CD4-positive, alpha-beta T cell treated with Interleukin-4 for 1 hour (primary cell): ENCODE data around the gene GULP1.

Experiments
- DNase-seq, 2 donors: peaks; one replicate each; pipeline ENCODE4 v3.0.0-alpha.2; 2020 to 2022

The GULP1 gene

DNA sequence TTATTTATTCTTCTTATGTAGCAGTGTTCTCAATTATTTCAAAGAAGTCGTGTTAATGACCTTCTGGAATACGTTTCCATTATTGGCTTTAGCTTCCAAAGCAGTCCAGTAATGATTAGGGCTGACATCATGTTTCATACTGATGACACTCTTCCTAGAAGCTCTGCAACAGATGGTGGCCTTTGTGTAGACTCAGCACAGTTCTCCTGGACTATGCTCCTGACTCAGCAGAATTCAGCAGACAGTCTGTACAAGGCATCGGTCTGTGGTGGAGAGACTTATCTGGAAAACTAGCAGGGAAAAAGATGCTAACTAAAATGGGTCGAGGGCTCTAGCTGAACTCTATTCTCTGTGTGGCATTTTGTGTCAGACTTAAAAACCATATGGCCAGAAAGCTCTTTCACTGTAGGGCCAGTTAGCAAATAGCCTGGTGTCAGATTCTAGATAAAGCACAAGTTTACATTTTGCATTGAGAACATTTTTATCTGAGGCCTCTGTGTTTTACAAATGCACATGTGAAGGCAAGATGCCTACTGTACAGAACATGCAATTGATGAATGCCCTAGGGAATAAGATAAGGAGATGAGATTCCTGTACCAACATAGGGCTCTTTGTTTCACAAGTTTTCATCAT lies 35.1 kb downstream of the GULP1 start:
- no peak for DNase-seq

DNA sequence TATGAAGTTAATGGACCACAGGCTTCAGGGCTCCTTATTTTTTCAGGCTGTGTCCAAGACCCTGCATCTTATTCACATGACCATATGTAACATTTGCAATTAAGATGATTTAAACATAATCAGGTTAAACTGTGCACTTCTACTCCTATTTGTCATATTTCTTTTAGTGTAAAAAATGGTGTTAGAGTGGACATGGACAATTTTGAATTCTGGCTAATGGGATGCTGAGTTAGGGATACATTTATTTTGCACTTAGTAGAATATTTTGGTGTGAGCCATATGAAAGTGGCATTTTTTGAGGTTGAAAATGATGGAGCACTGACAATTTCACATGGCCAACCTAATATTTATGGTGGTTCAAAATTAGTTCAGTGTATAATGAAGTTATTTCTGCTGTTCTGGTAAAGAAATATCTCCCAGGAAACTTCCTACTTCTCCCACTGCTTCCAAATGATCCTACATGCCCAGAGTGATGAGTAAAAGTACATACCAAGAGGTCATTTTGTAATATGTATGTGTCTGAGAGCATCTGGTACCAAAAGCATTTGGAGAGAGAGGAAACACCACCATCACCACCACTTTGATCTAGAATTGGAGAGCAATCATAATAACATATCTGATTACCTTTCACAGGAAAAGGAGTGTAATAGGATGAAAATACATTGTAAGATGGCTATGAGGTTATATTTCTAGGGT lies 36.0 kb downstream of the GULP1 start:
- DNase-seq = no peak

DNA sequence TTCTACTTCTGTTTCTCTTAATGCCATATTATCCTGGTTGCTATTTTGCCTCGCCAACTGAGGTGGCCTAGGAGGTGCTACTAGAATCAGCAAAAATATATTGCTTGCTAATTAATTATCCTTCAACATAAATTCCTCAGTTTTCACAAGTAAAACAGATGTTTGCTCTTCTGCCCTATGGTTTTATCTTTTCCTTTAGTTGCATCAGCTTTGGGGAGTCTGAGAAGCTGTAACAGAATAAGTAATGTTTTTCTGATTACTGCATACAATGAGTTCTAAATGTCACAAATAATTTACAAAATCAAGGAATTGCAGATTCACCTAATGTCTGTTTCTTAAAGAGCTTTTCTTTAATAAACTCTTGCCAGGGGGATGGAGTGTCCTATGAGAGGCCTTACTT lies 36.7 kb downstream of the GULP1 start:
- DNase-seq = no peak

DNA sequence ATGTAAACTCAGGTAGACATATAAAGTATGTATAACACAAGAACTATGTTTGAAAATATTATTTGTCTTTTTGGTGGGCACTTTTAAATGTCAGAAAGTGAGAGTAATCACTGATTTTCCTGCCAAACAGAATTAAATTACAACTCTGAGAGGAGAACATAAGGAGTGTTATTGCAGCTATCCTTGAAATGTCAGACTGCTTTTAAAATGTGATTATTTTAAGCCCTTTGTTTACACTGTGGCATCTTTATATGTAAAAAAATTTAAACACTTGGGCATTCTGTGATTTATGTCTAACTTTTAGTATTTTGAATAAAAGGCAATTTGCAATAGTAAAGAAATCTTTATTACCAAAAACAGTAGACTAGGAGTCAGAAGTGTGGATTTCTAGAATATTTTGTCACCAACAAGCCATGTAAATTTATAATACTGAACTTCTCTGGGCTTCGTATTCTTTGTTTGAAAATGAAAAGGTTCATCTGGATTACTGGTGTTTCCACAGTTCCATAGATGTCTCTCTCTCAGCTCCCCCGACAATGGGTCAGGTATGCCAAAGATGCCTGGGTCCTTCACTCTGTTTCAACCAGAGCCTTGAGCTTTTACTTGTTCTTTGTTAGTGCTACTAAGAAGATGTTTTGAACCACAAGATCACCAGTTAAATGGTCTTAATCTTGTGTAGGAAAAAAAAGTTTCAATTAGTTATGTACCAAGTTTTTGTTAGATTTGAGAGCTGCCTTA lies 38.8 kb downstream of the GULP1 start:
- DNase-seq = no peak

DNA sequence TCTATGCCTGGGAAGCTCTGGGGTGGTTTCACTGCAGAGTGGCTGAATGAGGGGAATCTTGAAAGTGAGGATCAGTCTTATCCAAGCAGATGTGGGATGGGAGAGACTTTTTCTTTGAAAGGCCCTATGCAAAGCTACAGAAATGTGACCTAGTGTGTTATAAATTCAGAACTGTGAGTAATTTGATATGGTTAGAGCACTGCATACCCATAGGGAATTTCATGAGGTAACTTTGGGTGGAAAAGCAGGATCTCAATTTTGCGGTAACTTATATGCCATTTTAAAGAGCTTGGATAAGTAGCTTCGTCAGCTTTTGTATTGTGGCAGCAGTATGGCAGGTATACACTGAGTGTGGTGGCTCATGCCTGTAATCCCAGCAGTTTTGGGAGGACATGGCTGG lies 40.9 kb downstream of the GULP1 start:
- DNase-seq = no peak

DNA sequence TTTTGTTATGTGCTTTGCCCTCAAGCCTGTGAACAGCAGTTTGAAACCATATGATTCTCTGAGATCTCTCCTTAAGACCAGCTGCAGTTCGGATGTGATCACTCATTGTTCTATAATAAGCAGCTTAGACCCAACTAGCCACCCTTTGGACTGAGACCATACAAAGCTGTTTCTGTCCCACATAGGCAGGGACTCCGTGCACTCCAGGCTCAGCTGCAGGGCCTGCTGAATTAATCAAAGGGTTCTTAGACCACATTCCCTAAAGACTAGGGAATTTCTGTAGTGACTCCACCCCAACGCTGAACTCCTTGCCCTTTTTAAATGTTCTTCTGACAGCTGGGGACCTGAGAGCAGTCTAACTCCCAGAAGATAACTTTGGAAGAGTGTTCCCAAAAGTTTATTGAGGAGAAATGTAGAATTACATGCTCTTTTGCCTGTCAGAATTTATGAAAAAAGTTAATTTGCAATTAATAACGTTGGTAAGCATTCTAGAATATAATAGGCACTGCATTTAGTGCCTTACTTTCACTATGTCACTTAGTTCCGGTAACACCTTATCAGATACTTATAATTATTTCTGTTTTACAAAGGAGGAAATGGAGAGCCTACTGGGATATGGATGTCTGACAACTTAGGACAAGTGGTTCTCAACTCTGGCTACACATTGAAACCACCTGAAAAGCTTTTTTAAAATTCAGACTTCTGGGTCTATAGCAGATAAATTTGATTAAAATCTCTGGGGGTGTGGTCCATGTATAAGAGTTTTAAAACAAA lies 42.3 kb downstream of the GULP1 start:
- DNase-seq = no peak

DNA sequence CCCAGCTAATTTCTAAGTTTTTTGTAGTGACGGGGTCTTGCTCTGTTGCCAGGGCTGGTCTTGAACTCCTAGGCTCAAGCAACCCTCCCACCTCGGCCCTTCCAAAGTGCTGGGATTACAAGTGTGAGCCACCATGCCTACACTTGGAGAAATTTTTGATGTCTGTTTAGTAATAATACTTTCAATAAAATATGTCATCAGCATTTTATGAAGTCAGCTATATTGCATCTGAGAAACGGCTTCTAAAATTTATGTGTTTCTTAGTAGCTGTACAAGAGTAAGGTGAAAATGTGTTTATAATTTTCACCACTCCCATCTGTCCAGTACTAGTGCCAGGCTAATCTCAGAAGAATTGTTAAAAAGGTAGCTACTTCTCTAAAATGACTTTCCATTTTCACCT lies 46.8 kb downstream of the GULP1 start:
- DNase-seq = no peak

DNA sequence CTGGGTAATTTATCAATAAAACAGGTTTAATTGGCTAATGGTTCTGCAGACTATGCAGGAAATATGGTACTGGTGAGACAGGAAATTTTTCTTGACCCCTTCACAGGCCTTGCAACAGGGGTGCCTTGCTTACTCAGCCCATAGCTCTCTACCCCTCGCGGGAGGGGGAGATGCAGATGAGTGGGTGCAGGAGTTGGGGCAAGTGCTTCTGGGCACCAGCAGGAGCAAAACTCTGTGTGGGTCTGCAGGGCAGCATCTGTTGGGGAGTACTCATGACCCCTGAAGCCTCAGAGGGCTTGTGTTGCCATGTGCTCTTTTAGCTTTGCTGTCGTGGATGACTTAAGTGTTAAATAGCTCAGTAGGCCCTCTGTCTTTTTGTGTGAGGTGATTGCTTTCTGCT lies 48.6 kb downstream of the GULP1 start:
- DNase-seq = no peak

DNA sequence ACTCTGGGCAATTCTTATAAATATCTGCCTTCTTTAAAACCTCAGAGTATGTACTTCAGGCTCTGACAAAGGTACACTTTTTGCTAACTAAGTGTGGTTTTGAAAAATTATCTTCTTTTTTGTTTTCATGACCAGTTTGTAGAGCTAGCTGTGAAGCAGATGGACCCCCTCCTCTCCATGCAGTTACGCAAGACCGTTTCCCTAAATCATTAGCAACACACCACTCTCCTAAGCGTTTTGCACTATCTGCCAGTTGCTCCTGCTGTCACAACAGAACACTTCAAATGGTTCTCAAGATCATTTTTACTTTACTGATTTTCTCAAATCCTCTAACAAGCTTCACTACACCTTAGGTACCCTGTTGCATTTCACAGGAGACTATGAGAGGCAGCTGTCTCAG lies 53.3 kb downstream of the GULP1 start:
- DNase-seq = no peak

DNA sequence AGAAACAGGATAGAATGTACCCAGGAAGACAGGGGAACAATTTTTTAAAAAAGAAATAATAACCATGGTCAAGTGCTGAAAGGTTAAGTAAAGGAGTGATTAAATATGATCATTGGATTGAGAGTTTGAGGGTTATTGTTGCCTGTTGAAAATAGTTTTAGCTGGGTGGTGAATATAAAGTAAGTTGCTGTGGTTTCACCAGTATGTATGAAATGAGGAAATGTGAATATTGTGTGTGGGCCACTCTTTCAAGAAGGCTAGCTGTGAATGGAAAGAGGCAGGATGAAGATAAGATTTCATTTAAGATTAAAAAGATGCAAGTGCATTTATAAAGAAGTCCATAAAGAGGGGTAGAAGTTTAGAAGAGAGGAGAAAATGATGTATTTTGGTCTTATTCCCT lies 53.8 kb downstream of the GULP1 start:
- no peak for DNase-seq

DNA sequence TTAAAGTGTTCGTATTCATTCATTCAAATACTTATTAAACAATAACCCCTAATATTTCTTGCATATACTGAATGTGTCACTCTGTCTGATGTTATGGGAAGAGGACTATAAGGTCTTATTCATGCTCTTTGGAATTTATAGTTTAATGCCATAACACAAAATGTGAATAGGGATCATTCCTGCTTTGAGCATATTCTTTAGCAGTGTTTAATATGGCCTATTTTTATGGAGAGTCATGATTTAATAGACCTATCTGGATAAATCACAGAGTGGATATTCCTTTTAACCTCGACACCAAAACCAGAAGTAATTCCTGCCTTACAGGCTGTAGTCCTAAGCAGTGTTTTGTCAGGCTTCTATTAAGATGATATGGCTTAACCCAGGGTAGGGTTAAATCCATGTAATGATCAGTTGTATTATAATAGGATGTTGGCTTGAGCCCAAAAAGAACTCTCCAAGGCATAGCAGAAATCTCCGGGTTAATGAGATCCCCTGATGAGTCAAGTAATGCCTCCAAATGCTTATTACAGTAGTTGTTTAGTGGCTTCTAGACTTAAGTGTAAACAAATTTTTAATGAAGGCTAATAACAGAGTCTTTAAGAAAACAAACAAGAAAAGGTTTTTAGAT lies 54.3 kb downstream of the GULP1 start:
- DNase-seq = no peak

DNA sequence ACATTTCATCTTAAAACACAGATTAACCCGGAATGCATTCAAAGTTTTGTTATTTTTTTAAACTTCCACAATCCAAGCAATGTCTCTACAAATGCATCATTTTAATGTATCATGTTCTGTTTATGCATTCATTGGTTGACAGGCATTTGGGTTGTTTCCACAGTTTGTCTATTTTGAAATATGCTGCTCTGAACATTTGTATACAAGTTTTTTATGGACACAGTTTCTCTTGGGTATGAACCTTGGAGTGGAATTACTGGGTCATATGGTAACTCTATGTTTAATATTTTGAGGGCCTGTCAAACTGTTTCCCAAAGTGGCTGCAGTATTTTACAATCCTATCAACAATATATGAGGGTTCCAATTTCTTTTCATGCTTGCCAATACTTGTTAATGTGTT lies 57.3 kb downstream of the GULP1 start:
- no peak for DNase-seq

DNA sequence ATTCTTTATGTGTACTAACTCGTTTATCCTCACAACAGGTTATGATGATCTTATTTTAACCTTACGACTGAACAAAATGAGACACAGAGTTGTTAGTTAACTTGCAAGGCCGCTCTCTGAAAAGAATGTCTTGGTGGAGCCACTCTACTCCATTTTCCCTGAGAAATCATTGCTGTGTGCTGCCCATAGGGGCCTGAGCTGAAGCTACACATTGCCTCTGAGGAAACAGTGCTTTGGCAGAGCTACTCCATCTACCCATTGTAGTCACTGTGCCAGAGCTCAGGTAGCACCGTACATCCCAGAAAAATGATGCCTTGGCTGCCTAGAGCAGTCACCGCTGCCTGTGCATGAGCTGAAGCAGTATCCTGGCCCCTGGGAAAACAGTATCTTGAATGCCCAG lies 61.6 kb downstream of the GULP1 start:
- DNase-seq = no peak

DNA sequence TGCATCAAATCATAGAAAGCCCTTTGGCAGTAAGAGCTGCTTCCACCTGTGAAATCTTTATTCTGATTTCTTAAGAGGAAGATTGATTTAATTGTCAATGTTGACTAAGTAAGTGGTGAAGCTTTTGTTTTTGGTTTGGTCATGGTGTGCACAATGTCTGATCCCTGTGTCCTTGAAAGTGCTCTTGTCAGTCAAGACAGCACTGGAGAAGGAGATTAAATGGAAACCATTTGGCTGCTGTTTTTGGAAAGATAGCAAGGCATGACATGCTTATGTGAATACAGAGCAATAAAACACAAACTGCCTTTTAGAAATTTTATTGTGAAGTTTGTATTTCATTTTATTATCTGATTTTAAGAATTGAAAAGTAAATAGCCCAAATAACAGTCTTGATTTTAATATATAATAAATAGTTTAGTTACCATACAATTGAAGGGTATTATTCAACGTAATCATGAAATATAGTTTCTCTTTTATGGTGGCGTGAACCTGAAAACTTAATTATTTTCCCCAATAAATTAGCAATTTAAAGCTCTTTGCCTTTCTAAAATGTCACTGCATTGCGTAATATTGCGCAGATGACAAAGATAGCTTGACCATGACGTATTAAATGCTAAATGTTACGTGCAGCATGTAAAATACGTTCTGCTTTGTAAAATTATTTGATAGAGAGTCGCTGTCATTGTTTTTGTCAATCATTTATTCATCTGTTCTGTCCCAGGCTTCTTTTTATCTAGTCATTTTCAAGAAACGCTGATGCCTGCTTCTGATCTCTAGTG lies 69.0 kb downstream of the GULP1 start:
- DNase-seq = no peak

DNA sequence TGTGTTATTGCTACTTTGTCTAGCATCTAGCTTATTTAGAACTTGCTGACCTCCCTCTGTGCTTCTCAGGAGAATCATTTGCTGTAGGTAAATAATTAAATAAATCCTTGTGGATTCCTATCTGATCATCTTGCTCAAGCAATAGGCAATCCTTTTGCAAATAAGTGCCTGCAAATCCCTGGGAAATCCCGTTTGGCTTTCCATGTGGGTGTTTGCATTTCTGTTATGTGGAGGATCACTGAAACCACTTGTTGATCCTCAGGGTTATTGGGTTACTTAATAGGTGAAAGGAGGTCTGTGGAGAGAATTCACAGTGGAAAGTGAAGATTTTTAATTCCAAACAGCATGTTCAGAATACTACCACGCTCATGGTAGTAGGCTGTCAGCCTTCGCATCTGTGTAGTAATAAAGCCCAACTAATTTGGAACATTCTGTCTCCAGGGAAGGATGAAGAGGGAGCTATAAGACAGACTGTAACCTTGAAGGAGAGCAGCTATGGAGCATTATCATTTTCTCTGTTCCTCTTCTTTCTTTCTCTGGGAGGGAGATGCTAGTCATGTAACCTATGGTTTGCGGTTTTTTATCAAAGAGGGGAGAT lies 72.5 kb downstream of the GULP1 start:
- no peak for DNase-seq

DNA sequence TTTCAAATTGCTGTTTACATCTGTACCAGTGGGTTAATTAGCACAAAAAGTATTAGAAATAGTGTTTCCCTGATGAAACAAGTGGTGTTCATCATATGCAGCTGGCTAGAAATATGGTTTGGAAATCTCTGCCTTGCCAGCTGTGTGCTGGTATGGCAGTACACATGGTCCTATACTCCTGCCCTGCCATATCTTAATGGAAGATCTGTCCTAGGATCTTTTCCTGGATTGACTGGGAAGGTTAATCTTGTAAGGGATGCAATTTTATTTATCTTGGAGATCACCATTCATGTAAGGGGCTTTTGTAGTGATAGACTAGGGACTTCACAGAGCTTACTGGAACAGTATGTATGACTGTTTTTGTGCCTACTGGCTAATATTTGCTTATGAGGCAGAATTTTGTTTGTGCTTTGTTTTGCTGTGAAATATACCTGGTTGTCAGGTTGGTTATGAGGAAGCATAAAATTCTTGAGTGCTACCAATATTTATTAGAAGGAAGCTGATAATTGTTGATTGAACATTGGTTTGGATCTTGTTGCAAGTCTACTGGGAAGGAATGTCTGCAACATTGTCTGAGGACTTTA lies 73.5 kb downstream of the GULP1 start:
- no peak for DNase-seq

DNA sequence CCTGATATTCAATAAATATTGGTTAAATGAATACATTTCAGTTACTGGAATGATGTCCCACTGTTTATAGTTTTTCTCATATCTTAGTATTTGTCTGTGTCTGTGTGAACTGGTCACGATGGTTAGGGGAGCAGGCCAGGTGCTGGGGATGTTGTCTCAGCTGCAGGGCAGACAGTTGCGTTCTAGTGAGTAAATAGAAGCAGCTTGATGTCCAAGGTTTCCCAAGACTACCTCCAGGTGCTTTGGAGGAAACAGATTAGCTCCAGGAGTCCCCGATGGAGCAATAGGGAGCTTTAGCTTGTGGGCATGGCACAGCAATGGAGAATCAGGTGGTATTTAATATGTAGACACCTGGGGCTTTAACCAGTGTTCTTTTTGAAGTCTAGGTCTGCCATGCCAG lies 75.5 kb downstream of the GULP1 start:
- no peak for DNase-seq

DNA sequence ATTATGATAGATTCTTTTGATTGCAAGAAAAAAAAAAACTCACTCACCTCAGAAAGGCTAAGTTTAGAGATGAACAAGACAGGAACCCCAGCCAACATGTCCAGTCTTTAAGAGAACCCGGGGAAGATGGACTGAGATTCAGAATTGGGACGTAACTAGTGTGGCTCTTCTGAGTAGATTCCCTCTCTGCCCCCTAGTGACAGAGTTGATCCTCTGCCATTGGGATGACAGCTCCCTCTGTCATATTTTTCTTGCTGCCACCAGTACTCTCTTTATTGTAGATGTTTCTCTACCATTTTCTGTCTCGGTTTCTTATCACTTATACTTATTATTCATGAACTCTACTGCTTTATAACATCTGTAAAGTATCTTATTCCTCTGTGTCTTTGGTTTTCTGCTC lies 77.7 kb downstream of the GULP1 start:
- no peak for DNase-seq

DNA sequence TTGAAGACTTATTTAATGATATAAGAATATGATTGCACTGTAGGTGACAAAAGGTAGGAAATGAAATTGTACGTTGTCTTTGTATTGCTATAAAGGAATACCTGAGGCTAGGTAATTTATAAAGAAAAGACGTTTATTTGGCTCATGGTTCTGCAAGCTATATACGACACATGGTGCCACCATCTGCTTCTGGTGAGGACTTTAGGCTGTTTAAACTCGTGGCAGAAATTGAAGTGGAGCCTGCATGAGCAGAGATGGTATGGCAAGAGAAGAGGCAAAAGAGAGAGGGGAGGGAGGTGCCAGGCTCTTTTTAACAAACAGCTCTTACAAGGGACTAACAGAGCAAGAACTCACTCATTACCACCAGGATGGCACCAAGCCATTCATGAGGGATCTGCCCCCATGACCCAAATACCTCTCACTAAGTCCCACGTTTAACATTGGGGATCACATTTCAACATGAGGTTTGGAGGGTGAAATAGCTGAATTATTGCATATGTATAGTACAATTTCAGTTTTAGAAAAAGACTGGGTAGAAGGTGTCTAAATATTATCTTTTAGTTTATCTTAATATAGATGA lies 86.8 kb downstream of the GULP1 start:
- DNase-seq = no peak

DNA sequence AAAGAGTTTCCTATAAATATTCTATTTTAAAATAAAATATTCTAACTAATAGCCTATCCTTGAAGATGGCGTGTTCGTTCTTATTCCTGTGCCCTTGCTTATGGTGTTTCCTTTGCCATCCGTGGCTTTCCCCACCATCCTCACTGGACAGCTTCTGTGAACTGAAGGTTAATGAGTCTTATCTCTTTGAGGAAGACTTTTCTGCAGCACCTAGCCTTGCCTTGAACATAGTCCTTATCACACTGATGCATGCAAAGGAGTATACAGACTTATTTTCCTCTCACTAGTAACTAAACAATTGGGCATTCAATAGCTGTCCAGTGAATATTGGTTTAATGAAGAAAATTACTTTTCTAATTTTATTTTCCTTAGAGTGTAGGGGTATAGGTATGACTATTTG lies 88.1 kb downstream of the GULP1 start:
- no peak for DNase-seq

DNA sequence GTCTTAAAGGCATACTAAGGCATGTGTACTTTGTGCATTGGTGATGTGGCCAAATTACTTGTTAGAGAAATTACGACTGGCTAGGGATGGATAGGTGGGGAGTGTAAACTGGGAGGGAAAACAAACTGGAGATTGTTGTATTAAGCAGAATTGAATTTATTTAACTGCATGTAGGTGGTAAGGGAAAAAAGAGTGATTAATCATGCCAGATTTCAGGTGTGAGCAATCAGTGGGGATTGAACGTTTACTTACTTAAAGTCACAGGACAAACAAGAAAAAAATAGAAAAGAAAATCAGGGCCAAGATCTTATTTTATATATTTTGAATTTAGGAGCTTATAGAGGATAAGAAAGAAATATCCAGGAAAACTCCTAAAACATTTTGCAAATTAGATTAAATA lies 88.6 kb downstream of the GULP1 start:
- no peak for DNase-seq
